HepG2 (cell line): ENCODE data around the gene RANBP6. TPM values are rescaled to one million over a fixed set of nuclear protein-coding genes. Genes with fewer than 3 reads are reported as not detected.

Experiments
- ATAC-seq: fragments of 200-7000 bp; cut with Tn5 transposase; 3 replicates; pipeline ENCODE4 v1.9.1; 2020; ENCODE audit warnings: mild to moderate bottlenecking, moderate library complexity
- BruUV-seq: library from RNA; stranded (reverse); fragments of 400-500 nt; replicated peaks from 2 replicates; lab custom pipeline; 2021; lab: Mats Ljungman, UMichigan
- CTCF ChIA-PET: fragments of 300-600 bp; formaldehyde crosslinking; extraction: SDS; loops from one replicate; lab custom pipeline; 2021; ENCODE audit warnings: low total read pairs, inconsistent platforms, low intra/inter-chr PET ratio; lab: Yijun Ruan, JAX
- POLR2A ChIA-PET: fragments of 350-600 bp; sonication (Branson Sonifier 250); formaldehyde crosslinking; loops from one replicate; lab custom pipeline; 2020; ENCODE audit warnings: antibody characterized with exemption, inconsistent platforms; lab: Yijun Ruan, JAX
- DNase-seq: peaks from one replicate; pipeline ENCODE4 v3.0.0-alpha.2; 2015; ENCODE audit warnings: low spot score
- FAIRE-seq: peaks from 3 replicates; lab custom pipeline; 2011; peaks lifted over from hg19 to GRCh38; lab: Jason Lieb, UNC
- H2AFZ ChIP-seq: one replicate; pipeline ENCODE4 v1.6.1; 2011; ENCODE audit warnings: low read length, inconsistent platforms
- H3K27ac ChIP-seq: fragments of 300-600 bp; 3 replicates; pipeline ENCODE4 v1.8.0; 2011; ENCODE audit warnings: mixed run types, mild to moderate bottlenecking, mixed read lengths, low read length, inconsistent platforms; ENCODE audit not compliant: insufficient read depth; ENCODE audit errors: extremely low read length
- H3K27me3 ChIP-seq, 2 experiments: fragments of 200-600 bp in 1 of 2; 2 replicates in 1 of 2; 3 replicates in 1 of 2; pipeline versions ENCODE4 v1.6.0 to v1.8.0; 2011; ENCODE audit warnings: low read length in 2 of 2, mild to moderate bottlenecking in 2 of 2, moderate library complexity in 2 of 2, inconsistent platforms in 1 of 2; ENCODE audit not compliant: insufficient read depth in 2 of 2, control insufficient read depth in 1 of 2
- H3K36me3 ChIP-seq, 2 experiments: fragments of 200-600 bp in 1 of 2; replicated peaks in 1 of 2; 2 replicates in 1 of 2; 3 replicates in 1 of 2; pipeline versions ENCODE4 v1.5.1 to v1.8.0; 2011; ENCODE audit warnings: low read length in 2 of 2, inconsistent platforms in 1 of 2; ENCODE audit not compliant: insufficient read depth in 2 of 2, control insufficient read depth in 1 of 2
- H3K4me1 ChIP-seq: 2 replicates; pipeline ENCODE4 v1.5.1; 2012; ENCODE audit warnings: low read length, inconsistent platforms; ENCODE audit not compliant: insufficient read depth
- H3K4me2 ChIP-seq: 2 replicates; pipeline ENCODE4 v1.6.0; 2011; ENCODE audit warnings: low read depth, low read length, inconsistent platforms
- H3K4me3 ChIP-seq, 3 experiments: fragments of 200-600 bp in 1 of 3; sonication (generic), shearing (Covaris generic) in 1 of 3; replicated peaks in 1 of 3; 2 replicates each; pipeline ENCODE4 v1.5.1; 2011 to 2016; ENCODE audit warnings: low read length in 3 of 3, inconsistent platforms in 2 of 3, low read depth in 2 of 3, mild to moderate bottlenecking in 2 of 3, control low read depth in 1 of 3, mixed read lengths in 1 of 3; ENCODE audit not compliant: insufficient read depth in 1 of 3
- H3K79me2 ChIP-seq: one replicate; pipeline ENCODE4 v1.6.1; 2011; ENCODE audit warnings: low read length, inconsistent platforms; ENCODE audit not compliant: insufficient read depth
- H3K9ac ChIP-seq: 2 replicates; pipeline ENCODE4 v1.6.0; 2011; ENCODE audit warnings: mild to moderate bottlenecking, low read depth, low read length, inconsistent platforms; ENCODE audit not compliant: insufficient read depth
- H3K9me3 ChIP-seq: 2 replicates; pipeline ENCODE4 v1.5.1; 2012; ENCODE audit warnings: mild to moderate bottlenecking, low read length
- H4K20me1 ChIP-seq: 2 replicates; pipeline ENCODE4 v1.6.0; 2011; ENCODE audit warnings: inconsistent platforms, mild to moderate bottlenecking, low read length, moderate library complexity; ENCODE audit not compliant: insufficient read depth
- BRCA1 ChIP-seq: sonication (generic); formaldehyde crosslinking; IDR thresholded peaks from 2 replicates; pipeline ENCODE4 v1.4.0; 2020; ENCODE audit warnings: missing genetic modification reagents
- GABPA ChIP-seq, 2 experiments: IDR thresholded peaks; 2 replicates each; pipeline ENCODE4 v1.6.1; 2011 to 2016; ENCODE audit warnings: low read depth in 2 of 2, low read length in 1 of 2, missing biosample characterization in 1 of 2, missing genetic modification characterization in 1 of 2
- HMGXB3 ChIP-seq: sonication (generic); formaldehyde crosslinking; IDR thresholded peaks from 2 replicates; pipeline ENCODE4 v1.4.0; 2020; ENCODE audit warnings: missing genetic modification reagents, borderline replicate concordance
- HNRNPL ChIP-seq: fragments of 200-400 bp; formaldehyde crosslinking; IDR thresholded peaks from 2 replicates; pipeline ENCODE4 v1.6.1; 2017; ENCODE audit warnings: mild to moderate bottlenecking, low read depth, low read length
- JDP2 ChIP-seq: sonication (generic); formaldehyde crosslinking; IDR thresholded peaks from 2 replicates; pipeline ENCODE4 v1.8.1; 2022; ENCODE audit warnings: missing genetic modification reagents, borderline replicate concordance
- MATR3 ChIP-seq: sonication (generic); formaldehyde crosslinking; IDR thresholded peaks from 2 replicates; pipeline ENCODE4 v1.4.0; 2020; ENCODE audit warnings: missing genetic modification reagents
- MLXIP ChIP-seq: sonication (generic); formaldehyde crosslinking; IDR thresholded peaks from 2 replicates; pipeline ENCODE4 v1.9.0; 2021; ENCODE audit warnings: missing genetic modification reagents, borderline replicate concordance
- SRSF1 ChIP-seq: fragments of 200-400 bp; formaldehyde crosslinking; optimal IDR thresholded peaks from 2 replicates; pipeline ENCODE3; 2017; ENCODE audit warnings: mild to moderate bottlenecking, low read depth, low read length, moderate library complexity
- ZNF629 ChIP-seq: sonication (generic); formaldehyde crosslinking; conservative IDR thresholded peaks from 2 replicates; pipeline ENCODE4 v1.5.0; 2020; ENCODE audit warnings: missing genetic modification reagents
- ZNF691 ChIP-seq: sonication (generic); formaldehyde crosslinking; IDR thresholded peaks from 2 replicates; pipeline ENCODE4 v1.4.0; 2020; ENCODE audit warnings: missing genetic modification reagents, low read depth, mild to moderate bottlenecking, borderline replicate concordance
- ZNF746 ChIP-seq: sonication (generic); formaldehyde crosslinking; IDR thresholded peaks from 2 replicates; pipeline ENCODE4 v1.8.0; 2022; ENCODE audit warnings: mild to moderate bottlenecking, missing genetic modification reagents
- ZNF772 ChIP-seq: sonication (generic); formaldehyde crosslinking; IDR thresholded peaks from 2 replicates; pipeline ENCODE4 v1.5.0; 2020; ENCODE audit warnings: mild to moderate bottlenecking, missing genetic modification reagents
- WGBS: methylation state at CpG from one replicate; pipeline ENCODE4 v1.1.6; 2017; ENCODE audit warnings: low lambda C conversion rate; 5-methylcytosine and 5-hydroxymethylcytosine counted together
- in situ Hi-C: cut with HindIII; loops from 2 replicates; pipeline ENCODE4 v1.10.0; 2017; ENCODE audit warnings: low pct_unique_long_range_greater_than_20kb; ENCODE audit not compliant: extremely low pct_ligation_motif_present
- intact Hi-C: fragments of 100-400 bp; cut with micrococcal nuclease; formaldehyde crosslinking; loops from one replicate; pipeline ENCODE4 v1.10.0; 2022; ENCODE audit not compliant: unreplicated experiment
- polyA plus RNA-seq, 8 experiments: library from polyadenylated mRNA; depleted of rRNA in 3 of 8; stranded (reverse) in 7 of 8; unstranded in 1 of 8; fragments of >200 nt; fragmentation: Illumina TruSeq in 4 of 8; extraction: Trizol in 4 of 8; gene quantifications; 2 replicates each; pipeline versions ENCODE4 v1.2.1 to v1.2.3, GENCODE V29; 2011 to 2016; ENCODE audit warnings: low read depth in 4 of 8, missing spikeins in 1 of 8, mixed read lengths in 1 of 8; ENCODE audit not compliant: insufficient read depth in 1 of 8
- total RNA-seq, 5 experiments: library from RNA; depleted of rRNA; stranded (reverse); fragments of >200 nt; fragmentation: Illumina TruSeq; extraction: Trizol; gene quantifications; 2 replicates each; pipeline ENCODE4 v1.2.3, GENCODE V29; 2016; ENCODE audit warnings: low read depth in 1 of 5
- TF ChIP-seq, protein P1 (sequence below): sonication (generic); formaldehyde crosslinking; IDR thresholded peaks from 2 replicates; pipeline ENCODE4 v1.4.0; 2020; ENCODE audit warnings: mild to moderate bottlenecking, low read depth, missing genetic modification reagents

The RANBP6 gene
- total and polyA plus RNA-seq, 2 of the 13 experiments (the other 11 are each of a cell fraction or from before 2014, with no cell fraction given), result 7.5 to 26.0 TPM

- WGBS, result no CpG with 5 or more reads among the region's 54 CpGs
- H3K9me3 ChIP-seq, result no peaks in the 10 kb centered on the region
- peak overlapping the region; percentile 83 for H3K27ac ChIP-seq
- DNase-seq (peak; percentile 54), FAIRE-seq (no peak), ATAC-seq (peak; percentile 72)
- CTCF ChIA-PET, result no interaction called here
- peaks cover 63% of the 10 kb centered on the region for H3K79me2 ChIP-seq
- peak overlapping the region; percentile 76 for H3K4me2 ChIP-seq
- peak overlapping the region; percentile 83 to 96 (median 85) for H3K4me3 ChIP-seq
- POLR2A ChIA-PET, result interaction anchor here (0.9 to 2.1 kb wide), 11 partner anchors 8 to 1023 kb away, joined by 3 to 14 read pairs (median 4); partner anchors contain the start of genes JAK2, RANBP6 and RIC1
- H3K36me3 ChIP-seq, result peaks cover 0 to 15% of the 10 kb centered on the region in 2 experiments; a peak in 2 of 5 replicates
- no peaks in the 10 kb centered on the region; a peak in 1 of 5 replicates for H3K27me3 ChIP-seq
- intact Hi-C loops (loop anchor here (5.0 kb wide), 1 partner anchor 120 kb away; no protein-coding TSS in a partner anchor), in situ Hi-C loops (no loop called here)
- BruUV-seq, result no TSS peak
- H2AFZ ChIP-seq, result no peak overlapping the region
- peaks cover 10% of the 10 kb centered on the region for H4K20me1 ChIP-seq
- peak overlapping the region; percentile 81 for H3K9ac ChIP-seq
- peaks cover 51% of the 10 kb centered on the region for H3K4me1 ChIP-seq
- no peak for TF ChIP-seq HNRNPL
- no peak for TF ChIP-seq JDP2
- no peak for TF ChIP-seq BRCA1 (CRISPR knock-in tag)
- TF ChIP-seq MLXIP, result no peak
- 0 out of 2 replicates have a peak, but pooled peaks have one; percentile 34 for TF ChIP-seq ZNF746
- no peak; the same call in 1 of the 2 replicates for TF ChIP-seq ZNF772 (CRISPR knock-in tag)
- peak; percentile 3; the same call in 1 of the 2 replicates for TF ChIP-seq ZNF691
- TF ChIP-seq, protein P1, sequence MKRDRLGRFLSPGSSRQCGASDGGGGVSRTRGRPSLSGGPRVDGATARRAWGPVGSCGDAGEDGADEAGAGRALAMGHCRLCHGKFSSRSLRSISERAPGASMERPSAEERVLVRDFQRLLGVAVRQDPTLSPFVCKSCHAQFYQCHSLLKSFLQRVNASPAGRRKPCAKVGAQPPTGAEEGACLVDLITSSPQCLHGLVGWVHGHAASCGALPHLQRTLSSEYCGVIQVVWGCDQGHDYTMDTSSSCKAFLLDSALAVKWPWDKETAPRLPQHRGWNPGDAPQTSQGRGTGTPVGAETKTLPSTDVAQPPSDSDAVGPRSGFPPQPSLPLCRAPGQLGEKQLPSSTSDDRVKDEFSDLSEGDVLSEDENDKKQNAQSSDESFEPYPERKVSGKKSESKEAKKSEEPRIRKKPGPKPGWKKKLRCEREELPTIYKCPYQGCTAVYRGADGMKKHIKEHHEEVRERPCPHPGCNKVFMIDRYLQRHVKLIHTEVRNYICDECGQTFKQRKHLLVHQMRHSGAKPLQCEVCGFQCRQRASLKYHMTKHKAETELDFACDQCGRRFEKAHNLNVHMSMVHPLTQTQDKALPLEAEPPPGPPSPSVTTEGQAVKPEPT (CRISPR knock-in tag), result no peak
- no peak for TF ChIP-seq HMGXB3 (CRISPR knock-in tag)
- no peak for TF ChIP-seq GABPA (IDR thresholded peaks at IDR 0.05; ENCODE audit: low read depth, low read length)
- no peak for TF ChIP-seq GABPA (CRISPR knock-in tag; IDR thresholded peaks at IDR 0.05; ENCODE audit: low read depth)
- no peak for TF ChIP-seq ZNF629
- no peak for TF ChIP-seq MATR3 (CRISPR knock-in tag)
- TF ChIP-seq SRSF1, result no peak
Measured at GRCh38 chr9:6007770-6008168, 7.7 kb downstream of the RANBP6 start.
